NCI-H2029 treated with DMSO at 0.1 percent for 48 hours (cell line): ENCODE measurements around the gene CARD11.

ENCODE experiments used
- DNase-seq: peaks from one replicate; lab custom pipeline; 2025; lab: John Stamatoyannopoulos, UW

CARD11 gene

DNA sequence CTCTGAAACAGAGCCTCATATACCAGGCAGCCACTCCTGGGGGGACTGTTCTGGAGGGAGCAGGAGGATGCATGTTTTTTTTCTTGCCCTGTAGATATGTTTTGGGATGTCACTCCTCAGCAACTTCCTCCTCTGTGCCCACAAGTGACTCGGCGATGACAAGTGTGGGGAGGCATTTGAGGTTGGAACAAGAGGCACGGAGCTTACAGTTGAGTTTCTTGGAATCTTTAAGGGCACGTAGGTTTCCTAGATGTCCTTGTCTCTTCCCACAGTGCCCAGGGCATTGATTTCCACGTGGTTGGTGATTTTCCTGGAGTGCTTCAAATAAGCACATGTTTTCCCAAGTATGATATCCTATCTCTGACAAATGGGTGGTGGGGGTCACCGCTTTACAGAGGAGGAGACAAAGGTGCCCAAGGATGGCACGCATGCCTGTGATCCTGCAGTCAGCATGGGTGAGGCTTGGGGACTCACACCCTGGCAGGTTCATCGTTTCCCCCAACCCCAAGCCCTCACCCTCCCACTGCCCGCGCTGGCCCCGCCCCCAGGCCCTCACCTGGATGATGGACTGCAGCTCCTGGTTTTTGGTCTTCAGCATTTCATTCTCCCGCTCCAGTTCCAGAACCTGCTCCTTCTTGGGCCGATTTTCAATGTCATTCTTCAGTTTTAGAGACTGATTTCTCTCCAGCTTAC lies 104.3 kb downstream of the CARD11 start:
- no peak for DNase-seq

DNA sequence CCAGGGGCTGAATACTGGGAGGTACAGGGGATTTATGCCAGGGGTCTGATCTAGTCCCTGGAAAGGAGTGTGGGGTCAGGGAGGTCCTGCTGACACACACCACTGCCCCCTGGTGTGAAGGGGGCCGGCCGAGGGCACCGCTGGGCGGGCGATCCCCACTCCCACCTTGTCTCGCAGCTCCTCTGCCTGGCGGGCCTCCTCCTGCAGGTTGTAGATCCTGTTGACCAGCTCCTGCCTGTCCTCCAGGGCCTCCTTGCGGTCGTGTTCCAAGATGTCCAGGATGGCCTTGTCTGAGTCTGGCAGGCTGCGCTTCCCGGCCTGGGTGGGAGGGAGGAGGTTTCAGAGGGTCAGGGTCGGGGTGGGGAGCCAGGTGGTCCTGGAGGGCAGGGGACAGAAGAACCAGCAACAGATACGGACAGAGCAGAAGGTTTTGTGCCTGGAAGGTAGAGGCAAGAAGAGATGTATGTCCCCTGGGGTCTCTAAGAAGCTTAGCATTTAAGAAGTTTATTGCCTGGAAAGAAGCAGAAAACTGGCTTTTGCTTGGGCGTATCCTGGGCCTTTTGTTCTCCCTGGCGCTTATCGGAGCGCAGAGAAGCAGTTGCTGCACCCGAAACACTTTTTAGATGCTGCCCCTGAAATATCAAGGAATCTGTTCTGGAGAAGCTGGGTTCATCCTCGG lies 105.0 kb downstream of the CARD11 start:
- no peak for DNase-seq

- no peak for DNase-seq
Measured at GRCh38 chr7:2937701-2938513, 105.8 kb downstream of the CARD11 start.

- DNase-seq: no peak
Measured at GRCh38 chr7:2936891-2937580, 106.6 kb downstream of the CARD11 start.

DNA sequence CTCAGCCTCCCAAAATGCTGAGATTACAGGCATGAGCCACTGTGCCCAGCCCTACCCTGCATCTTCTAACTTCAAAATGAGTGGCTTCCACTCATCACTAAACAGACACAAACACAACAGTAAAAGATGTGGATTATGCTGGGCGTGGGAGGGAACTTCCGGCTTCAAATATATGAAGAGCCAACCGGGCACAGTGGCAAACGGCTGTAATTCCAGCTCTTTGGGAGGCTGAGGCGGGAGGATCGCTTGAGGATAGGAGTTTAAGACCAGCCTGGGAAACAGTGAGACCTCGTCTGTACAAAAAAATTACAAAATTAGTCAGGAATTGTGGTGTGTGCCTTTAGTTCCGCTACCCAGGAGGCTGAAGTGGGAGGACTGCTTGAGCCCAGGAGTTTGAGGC lies 107.4 kb downstream of the CARD11 start:
- DNase-seq: no peak

GRCh38 chr7:2934984-2935740 lies 108.5 kb downstream of the CARD11 start:
- DNase-seq: no peak

DNA sequence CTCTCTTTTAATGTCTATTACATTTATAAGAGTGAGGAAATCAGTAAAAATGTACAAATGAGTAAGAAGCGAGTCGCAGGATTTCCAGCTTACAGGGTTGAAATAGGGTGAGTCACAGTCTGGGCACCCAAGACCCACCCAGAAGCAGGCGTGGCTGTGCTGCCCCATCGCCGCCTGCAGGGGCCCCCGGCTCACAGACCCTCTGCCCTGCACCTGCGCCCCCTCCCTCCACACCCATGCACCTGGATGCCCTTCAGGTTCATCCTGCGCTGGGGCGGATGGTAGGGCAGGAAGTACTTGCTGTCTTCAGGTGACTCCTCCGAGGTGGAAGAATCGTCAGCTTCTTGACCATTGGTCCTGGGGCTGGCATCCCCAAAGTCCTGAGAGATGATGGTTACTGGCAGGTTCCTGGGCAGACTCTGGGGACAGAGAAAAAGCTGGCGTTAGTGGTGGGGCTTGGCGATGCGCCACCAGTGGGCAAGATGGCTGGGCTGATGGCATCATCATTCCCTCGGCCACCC lies 109.4 kb downstream of the CARD11 start:
- no peak for DNase-seq

GRCh38 chr7:2932402-2933251 lies 111.0 kb downstream of the CARD11 start:
- DNase-seq: no peak

DNA sequence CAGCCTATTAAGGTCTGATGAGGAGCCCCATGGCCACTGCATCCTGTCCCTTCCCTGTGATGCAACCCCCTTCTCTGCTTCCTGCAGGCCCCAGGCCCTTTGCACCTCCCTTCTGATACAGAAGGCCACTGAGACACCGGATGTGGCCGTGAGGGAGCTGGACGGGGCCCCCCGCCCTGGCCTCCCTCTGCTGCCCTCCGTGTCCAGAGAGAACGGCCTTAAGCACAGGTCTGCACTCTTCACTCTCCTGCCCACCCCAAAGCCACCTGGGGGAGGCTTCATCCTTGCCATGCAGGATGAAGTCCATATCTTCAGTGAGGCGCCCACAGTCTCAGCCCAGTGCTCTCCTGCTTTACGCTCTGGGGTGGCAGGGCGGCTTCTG lies 112.6 kb downstream of the CARD11 start:
- no peak for DNase-seq

DNA sequence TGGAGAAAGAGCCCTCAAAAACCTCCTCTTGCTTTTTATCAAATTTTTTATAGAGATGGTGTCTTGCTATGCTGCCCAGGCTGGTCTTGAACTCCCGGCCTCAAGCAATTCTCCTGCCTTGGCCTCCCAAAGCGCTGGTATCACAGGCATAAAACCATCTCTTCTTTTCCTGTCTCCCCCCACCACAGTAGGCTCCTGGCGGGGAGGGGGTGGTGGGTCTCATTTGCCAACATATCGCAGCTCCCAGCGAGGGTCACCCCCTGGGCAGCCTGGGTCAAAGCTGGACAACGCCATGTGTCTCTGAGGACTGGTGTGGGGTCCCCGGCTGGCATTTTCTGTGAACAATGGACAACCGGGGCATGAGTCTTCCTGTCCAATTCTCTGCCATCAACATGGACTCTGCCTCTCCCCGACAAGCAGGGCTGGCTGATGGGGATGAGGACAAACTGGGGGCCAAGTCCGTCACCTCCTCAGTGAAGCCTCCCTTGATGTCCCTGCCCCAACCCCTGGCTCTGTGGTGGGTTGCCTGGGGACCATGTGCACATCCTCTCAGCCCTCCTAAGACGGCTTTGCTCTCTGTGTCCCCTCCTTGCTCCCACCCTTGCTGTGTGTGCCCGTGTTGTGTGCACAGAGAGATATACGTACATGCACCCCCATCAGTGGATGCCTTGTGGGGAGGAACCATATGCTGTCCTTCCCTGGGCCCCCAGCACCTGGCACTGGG lies 113.2 kb downstream of the CARD11 start:
- DNase-seq: no peak

GRCh38 chr7:2929321-2930201 lies 114.1 kb downstream of the CARD11 start:
- DNase-seq: no peak

GRCh38 chr7:2928613-2929311 lies 114.9 kb downstream of the CARD11 start:
- DNase-seq: no peak

- DNase-seq: no peak
Measured at GRCh38 chr7:2928256-2928612, 115.4 kb downstream of the CARD11 start.

DNA sequence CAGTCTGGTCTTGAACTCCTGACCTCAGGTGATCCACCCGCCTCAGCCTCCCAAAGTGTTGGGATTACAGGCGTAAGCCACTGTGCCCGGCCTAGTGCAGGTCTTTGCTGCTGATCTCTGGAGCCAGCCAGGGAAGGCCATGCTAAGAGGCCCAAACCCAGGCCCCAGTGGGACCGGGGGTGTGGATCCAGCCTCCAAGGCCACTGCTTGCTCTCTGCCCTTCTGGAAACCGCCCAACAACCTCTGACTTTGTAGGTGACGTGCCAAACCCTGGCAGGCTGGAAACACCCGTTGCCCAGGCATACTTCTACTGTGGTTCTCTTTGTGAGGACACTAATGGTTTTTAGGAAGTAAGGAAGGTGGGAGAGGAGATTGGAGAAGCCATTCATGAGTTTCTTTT lies 116.1 kb downstream of the CARD11 start:
- DNase-seq: no peak

DNA sequence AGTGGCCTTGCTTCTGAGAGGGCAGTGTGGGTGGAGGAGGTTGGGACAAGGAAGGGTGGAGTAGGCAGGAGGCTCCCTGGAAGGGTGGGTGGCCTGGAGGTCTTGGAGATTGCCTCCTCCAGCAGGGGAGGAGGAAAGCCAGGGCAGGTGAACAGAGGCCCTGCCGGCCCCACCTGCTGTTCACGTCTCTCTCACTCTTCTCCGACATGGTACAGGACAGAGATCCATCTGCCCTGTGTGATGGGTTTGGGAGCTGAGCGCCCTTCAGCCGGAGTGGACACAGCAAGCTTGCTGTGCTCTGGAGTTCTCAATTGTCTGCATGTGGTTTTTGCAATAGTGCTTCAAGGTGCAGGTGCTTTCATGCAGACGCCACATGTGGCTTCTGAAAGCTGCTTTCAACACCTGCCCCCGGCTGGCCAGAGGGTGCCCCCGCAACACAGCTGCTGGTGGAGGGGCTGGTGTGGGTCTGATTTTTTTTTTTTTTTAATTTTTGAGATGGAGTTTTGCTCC lies 116.7 kb downstream of the CARD11 start:
- DNase-seq: no peak

DNA sequence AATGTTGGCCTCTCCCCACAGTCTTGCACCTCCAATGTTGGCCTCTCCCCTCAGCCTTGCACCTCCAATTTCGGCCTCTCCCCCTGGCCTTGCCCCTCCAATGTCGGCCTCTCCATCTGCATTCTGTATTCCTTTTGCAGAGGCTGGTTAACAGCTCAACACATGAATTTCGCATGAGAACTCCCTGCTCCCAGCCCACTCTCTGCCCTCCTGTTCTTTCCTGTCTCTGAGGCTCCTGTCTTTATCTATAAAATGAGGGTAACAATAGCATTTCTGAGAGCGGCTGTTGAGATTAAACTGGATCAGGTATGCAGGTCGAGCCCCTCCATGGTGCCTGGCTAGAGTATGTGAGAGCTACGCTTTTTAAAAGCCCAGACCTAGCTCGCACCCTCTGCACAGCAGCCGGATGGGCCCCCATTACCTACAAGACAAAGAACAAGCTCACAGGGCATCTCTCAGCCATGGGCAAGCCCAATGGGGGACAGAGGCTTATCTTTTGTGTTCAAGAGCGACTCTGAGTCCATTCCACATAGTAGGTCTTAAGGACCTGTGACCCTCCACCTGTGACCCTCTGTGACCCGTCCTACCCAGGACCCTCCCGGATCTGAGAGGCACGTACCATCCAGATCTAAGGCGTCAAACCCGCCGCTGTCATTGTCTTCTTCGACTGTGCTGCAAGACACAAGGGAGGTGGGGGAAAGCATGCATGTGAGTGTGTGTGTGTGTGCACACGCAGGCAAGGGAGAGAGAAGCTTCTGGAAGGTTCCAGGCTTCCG lies 117.4 kb downstream of the CARD11 start:
- DNase-seq: no peak
